Gastroesophageal sphincter (tissue), 3 donors: ENCODE data around the gene SV2B.

ENCODE experiments used
- CTCF ChIP-seq, 4 experiments: fragments of 200-600 bp in 2 of 4; fragments of 450-650 bp in 2 of 4; sonication (generic) in 1 of 4; IDR thresholded peaks; one replicate each; pipeline ENCODE4 v1.5.1; 2017 to 2019; ENCODE audit warnings: antibody characterized with exemption in 4 of 4, mild to moderate bottlenecking in 2 of 4, moderate library complexity in 2 of 4
- EP300 ChIP-seq: sonication (generic); formaldehyde crosslinking; IDR thresholded peaks from one replicate; pipeline ENCODE4 v1.6.1; 2017; ENCODE audit warnings: antibody characterized with exemption, mild to moderate bottlenecking
- POLR2A ChIP-seq, 2 donors: fragments of 450-650 bp; IDR thresholded peaks; one replicate each; pipeline ENCODE4 v1.6.1; 2017; ENCODE audit warnings: antibody characterized with exemption in 2 of 2, mild to moderate bottlenecking in 2 of 2, moderate library complexity in 1 of 2
- POLR2AphosphoS5 ChIP-seq: sonication (generic); formaldehyde crosslinking; IDR thresholded peaks from one replicate; pipeline ENCODE4 v1.6.1; 2017; ENCODE audit warnings: antibody characterized with exemption

DNA sequence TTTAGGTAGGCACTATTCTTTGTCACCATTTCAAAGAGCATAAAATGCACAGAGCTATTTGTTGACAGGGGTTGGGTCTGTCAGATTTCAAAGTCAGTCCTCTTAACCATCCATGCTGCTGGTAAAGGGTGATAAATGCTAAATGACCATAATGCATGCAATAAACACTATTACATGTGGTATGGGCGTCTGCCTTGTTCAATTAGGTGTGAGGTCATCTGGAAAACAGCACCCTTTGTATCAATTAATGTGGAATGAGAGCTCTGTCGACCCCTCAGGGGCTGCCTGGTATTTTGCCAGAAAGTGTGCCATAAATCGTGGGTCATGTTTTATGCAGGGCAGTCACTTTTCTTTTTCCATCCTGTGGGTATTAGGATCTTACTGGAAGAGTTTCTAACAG is 235.6 kb downstream of the SV2B start:
- TF ChIP-seq POLR2A (IDR thresholded peaks at IDR 0.05) = no peak
- TF ChIP-seq CTCF (IDR thresholded peaks at IDR 0.05) = no peak
- TF ChIP-seq POLR2AphosphoS5 = no peak
- no peak for TF ChIP-seq EP300
